Measurements from ENCODE around the gene UNC79.

Gene UNC79

GRCh38 chr14:93533437-93533836 lies 102.7 kb downstream of the UNC79 start:
- TF ChIP-seq CTCF (IDR thresholded peaks at IDR 0.05): no peak
- peaks cover 3% of the 10 kb centered on the region for H3K9me3 Mint-ChIP-seq
- no peak for DNase-seq
- no peaks in the 10 kb centered on the region for H3K4me1 Mint-ChIP-seq
- no peaks in the 10 kb centered on the region for H3K36me3 Mint-ChIP-seq (ENCODE audit: low read depth)
- peaks cover 4% of the 10 kb centered on the region for H3K27me3 Mint-ChIP-seq (ENCODE audit: low read depth, poor library complexity)
- no peak overlapping the region for H3K27ac Mint-ChIP-seq
- no peak overlapping the region for H3K4me3 Mint-ChIP-seq

- TF ChIP-seq CTCF (IDR thresholded peaks at IDR 0.05): no peak
- Mint-ChIP-seq H3K36me3 (ENCODE audit: low read depth) (no peaks in the 10 kb centered on the region), H3K27ac (no peak overlapping the region), H3K27me3 (ENCODE audit: low read depth, poor library complexity) (peaks cover 4% of the 10 kb centered on the region), H3K4me3 (no peak overlapping the region), H3K4me1 (no peaks in the 10 kb centered on the region), H3K9me3 (peaks cover 4% of the 10 kb centered on the region)
- no peak for DNase-seq
These were observed 103.1 kb downstream of the UNC79 start for GRCh38 chr14:93533842-93534241.

- Mint-ChIP-seq H3K27me3 (ENCODE audit: low read depth, poor library complexity) (peaks cover 5% of the 10 kb centered on the region), H3K4me1 (no peaks in the 10 kb centered on the region), H3K36me3 (ENCODE audit: low read depth) (no peaks in the 10 kb centered on the region), H3K27ac (no peak overlapping the region), H3K4me3 (no peak overlapping the region), H3K9me3 (peaks cover 4% of the 10 kb centered on the region)
- no peak for DNase-seq
- no peak for TF ChIP-seq CTCF (IDR thresholded peaks at IDR 0.05)
These were observed 104.8 kb downstream of the UNC79 start for GRCh38 chr14:93535537-93535936.

GRCh38 chr14:93536945-93537344 lies 106.2 kb downstream of the UNC79 start:
- H3K9me3 Mint-ChIP-seq: peaks cover 4% of the 10 kb centered on the region
- no peaks in the 10 kb centered on the region for H3K36me3 Mint-ChIP-seq (ENCODE audit: low read depth)
- no peak overlapping the region for H3K4me3 Mint-ChIP-seq

GRCh38 chr14:93537951-93538350 lies 107.2 kb downstream of the UNC79 start:
- DNase-seq: peak; percentile 4
- Mint-ChIP-seq H3K4me3 (no peak overlapping the region), H3K36me3 (ENCODE audit: low read depth) (no peaks in the 10 kb centered on the region), H3K27me3 (ENCODE audit: low read depth, poor library complexity) (peaks cover 6% of the 10 kb centered on the region), H3K9me3 (peaks cover 4% of the 10 kb centered on the region), H3K27ac (no peak overlapping the region), H3K4me1 (no peaks in the 10 kb centered on the region)
- TF ChIP-seq CTCF (IDR thresholded peaks at IDR 0.05): no peak

More at GRCh38 chr14:93536945-93537344, 106.2 kb downstream of the UNC79 start:
- no peak for DNase-seq
- no peak for TF ChIP-seq CTCF (IDR thresholded peaks at IDR 0.05)
- no peak overlapping the region for H3K27ac Mint-ChIP-seq
- no peaks in the 10 kb centered on the region for H3K4me1 Mint-ChIP-seq
- peaks cover 6% of the 10 kb centered on the region for H3K27me3 Mint-ChIP-seq (ENCODE audit: low read depth, poor library complexity)

- DNase-seq: peak; percentile 24
- H3K27me3 Mint-ChIP-seq (ENCODE audit: low read depth, poor library complexity): peaks cover 6% of the 10 kb centered on the region
- no peaks in the 10 kb centered on the region for H3K4me1 Mint-ChIP-seq
- H3K9me3 Mint-ChIP-seq: peaks cover 4% of the 10 kb centered on the region
- no peak overlapping the region for H3K4me3 Mint-ChIP-seq
- H3K36me3 Mint-ChIP-seq (ENCODE audit: low read depth): no peaks in the 10 kb centered on the region
- TF ChIP-seq CTCF (IDR thresholded peaks at IDR 0.05): no peak
- H3K27ac Mint-ChIP-seq: no peak overlapping the region
These were observed 107.7 kb downstream of the UNC79 start for GRCh38 chr14:93538413-93538812.
